WTC11 (cell line): ENCODE data around the gene RNF224. TPM values are rescaled to one million over a fixed set of nuclear protein-coding genes. Genes with fewer than 3 reads are reported as not detected.

ENCODE experiments used
- ATAC-seq: fragments of 200-7000 bp; cut with Tn5 transposase; 2 replicates; pipeline ENCODE4 v1.10.0; 2021; ENCODE audit warnings: mild to moderate bottlenecking, moderate library complexity
- CTCF ChIA-PET: fragments of 300-600 bp; sonication (Branson Sonifier 250); formaldehyde crosslinking; loops from one replicate; lab custom pipeline; 2021; ENCODE audit warnings: antibody characterized with exemption; lab: Charles Lee
- POLR2A ChIA-PET: fragments of 350-600 bp; sonication (Branson Sonifier 250); formaldehyde crosslinking; loops from one replicate; lab custom pipeline; 2021; ENCODE audit warnings: antibody characterized with exemption; lab: Charles Lee
- DNase-seq: peaks from one replicate; pipeline ENCODE4 v3.0.0; 2021; ENCODE audit warnings: low spot score
- H3K27ac Mint-ChIP-seq: 2 replicates; pipeline ENCODE4 v1.8.0; 2021; ENCODE audit warnings: mixed read lengths
- H3K27me3 Mint-ChIP-seq: 2 replicates; pipeline ENCODE4 v1.8.0; 2021; ENCODE audit warnings: low read depth, mild to moderate bottlenecking, moderate library complexity, mixed read lengths
- H3K36me3 Mint-ChIP-seq: 2 replicates; pipeline ENCODE4 v1.8.0; 2021; ENCODE audit warnings: mixed read lengths
- H3K4me1 Mint-ChIP-seq: 2 replicates; pipeline ENCODE4 v1.8.0; 2022; ENCODE audit warnings: mixed read lengths
- H3K4me3 Mint-ChIP-seq: 2 replicates; pipeline ENCODE4 v1.8.0; 2021; ENCODE audit warnings: mild to moderate bottlenecking, moderate library complexity, mixed read lengths
- H3K9me3 Mint-ChIP-seq: 2 replicates; pipeline ENCODE4 v1.8.0; 2021; ENCODE audit warnings: mixed read lengths
- ATF1 ChIP-seq: sonication (generic); formaldehyde crosslinking; IDR thresholded peaks from 2 replicates; pipeline ENCODE4 v1.8.1; 2023; ENCODE audit warnings: mild to moderate bottlenecking, moderate library complexity, missing genetic modification reagents
- CBFB ChIP-seq: sonication (generic); formaldehyde crosslinking; IDR thresholded peaks from 2 replicates; pipeline ENCODE4 v1.8.1; 2022; ENCODE audit warnings: mild to moderate bottlenecking, low read depth, missing genetic modification reagents
- GRHL2 ChIP-seq: fragments of 250-450 bp; sonication (Bioruptor Pico); IDR thresholded peaks from 2 replicates; pipeline ENCODE4 v1.8.0; 2022; ENCODE audit warnings: mild to moderate bottlenecking, moderate library complexity; ENCODE audit not compliant: insufficient replicate concordance, severe bottlenecking
- KAT7 ChIP-seq: sonication (generic); formaldehyde crosslinking; IDR thresholded peaks from 2 replicates; pipeline ENCODE4 v1.8.1; 2023; ENCODE audit warnings: missing genetic modification reagents, mild to moderate bottlenecking, borderline replicate concordance
- NFE2L1 ChIP-seq: sonication (generic); formaldehyde crosslinking; IDR thresholded peaks from 2 replicates; pipeline ENCODE4 v1.8.1; 2023; ENCODE audit warnings: missing genetic modification reagents
- NFYB ChIP-seq: sonication (generic); formaldehyde crosslinking; conservative IDR thresholded peaks from 2 replicates; pipeline ENCODE4 v1.8.0; 2022; ENCODE audit warnings: low read depth, missing genetic modification reagents
- NR2C2 ChIP-seq: sonication (generic); formaldehyde crosslinking; IDR thresholded peaks from 2 replicates; pipeline ENCODE4 v1.8.0; 2022; ENCODE audit warnings: mild to moderate bottlenecking, missing genetic modification reagents
- RELA ChIP-seq: sonication (generic); formaldehyde crosslinking; IDR thresholded peaks from 2 replicates; pipeline ENCODE4 v1.8.1; 2022; ENCODE audit warnings: missing genetic modification reagents, mild to moderate bottlenecking, borderline replicate concordance
- SMAD3 ChIP-seq: sonication (generic); formaldehyde crosslinking; IDR thresholded peaks from 2 replicates; pipeline ENCODE4 v1.8.0; 2022; ENCODE audit warnings: missing genetic modification reagents, mild to moderate bottlenecking, borderline replicate concordance
- SOX15 ChIP-seq: fragments of 250-450 bp; sonication (Bioruptor Pico); IDR thresholded peaks from 2 replicates; pipeline ENCODE4 v1.9.0; 2021; ENCODE audit warnings: mild to moderate bottlenecking
- ZBTB21 ChIP-seq: sonication (generic); formaldehyde crosslinking; IDR thresholded peaks from 2 replicates; pipeline ENCODE4 v1.8.1; 2023; ENCODE audit warnings: mild to moderate bottlenecking, missing genetic modification reagents, borderline replicate concordance
- ZNF232 ChIP-seq: sonication (generic); formaldehyde crosslinking; IDR thresholded peaks from 2 replicates; pipeline ENCODE4 v1.8.0; 2022; ENCODE audit warnings: mild to moderate bottlenecking, missing genetic modification reagents
- ZNF396 ChIP-seq: fragments of 250-450 bp; sonication (Bioruptor Pico); IDR thresholded peaks from 2 replicates; pipeline ENCODE4 v1.8.0; 2021; ENCODE audit warnings: mild to moderate bottlenecking, moderate library complexity, borderline replicate concordance
- total RNA-seq: library from RNA; stranded (reverse); gene quantifications from 3 replicates; pipeline ENCODE4 v1.2.3, GENCODE V29; 2021
- TF ChIP-seq, protein P1 (sequence below): fragments of 250-450 bp; sonication (Bioruptor Pico); IDR thresholded peaks from 2 replicates; pipeline ENCODE4 v2.1.2; 2022; ENCODE audit warnings: mild to moderate bottlenecking, moderate library complexity
- TF ChIP-seq, protein P2 (sequence below): sonication (generic); formaldehyde crosslinking; IDR thresholded peaks from 2 replicates; pipeline ENCODE4 v1.8.0; 2023; ENCODE audit warnings: missing genetic modification reagents
- TF ChIP-seq, protein P3 (sequence below): fragments of 200-600 bp; IDR thresholded peaks from 2 replicates; pipeline ENCODE4 v1.8.0; 2022; ENCODE audit warnings: antibody characterized with exemption
- TF ChIP-seq, protein P4 (sequence below): sonication (generic); formaldehyde crosslinking; IDR thresholded peaks from 2 replicates; pipeline ENCODE4 v1.8.0; 2023; ENCODE audit warnings: mild to moderate bottlenecking, missing genetic modification reagents
- TF ChIP-seq, protein P5 (sequence below): sonication (generic); formaldehyde crosslinking; IDR thresholded peaks from 2 replicates; pipeline ENCODE4 v1.8.1; 2023; ENCODE audit warnings: mild to moderate bottlenecking, missing genetic modification reagents, borderline replicate concordance

The RNF224 gene
- total RNA-seq, 1 experiment from 2014 or later = 0.59 TPM

DNA sequence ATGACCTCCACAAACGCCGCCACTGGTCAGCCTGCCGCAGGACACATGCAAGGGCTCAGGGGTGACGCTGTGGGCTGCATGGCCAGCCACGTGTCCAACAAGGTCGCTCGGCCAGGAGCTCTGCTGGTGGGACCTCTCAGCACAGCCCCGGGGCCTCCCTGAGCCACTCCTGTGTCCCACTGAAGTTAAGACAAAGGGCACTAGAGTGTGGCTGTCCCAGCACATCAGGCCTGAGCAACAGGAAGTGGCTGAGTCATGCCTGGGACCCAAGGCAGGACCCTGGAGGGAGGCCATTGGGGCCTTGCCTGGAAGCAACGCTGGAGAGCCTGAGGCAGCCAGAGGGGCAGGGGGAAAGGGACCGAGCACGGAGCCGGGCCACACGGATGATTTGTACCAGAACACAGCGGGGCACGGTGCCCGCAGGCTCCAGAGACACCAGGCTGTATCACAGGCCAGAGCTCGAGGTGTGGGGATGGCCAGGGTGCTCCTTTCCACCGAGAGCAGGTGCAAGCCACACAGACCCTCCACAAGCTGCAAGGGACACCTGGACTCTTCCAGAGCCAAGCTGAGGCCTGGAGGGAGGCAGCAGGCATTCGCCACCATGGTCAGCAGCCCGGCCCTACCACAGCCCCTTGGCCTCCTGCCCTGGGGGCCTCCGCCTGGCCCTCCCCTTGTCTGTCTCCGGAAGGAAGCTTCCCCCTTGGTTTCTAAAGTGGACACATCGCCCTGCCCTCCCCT is 48.9 kb upstream of the RNF224 start (continued):
- TF ChIP-seq, protein P1, sequence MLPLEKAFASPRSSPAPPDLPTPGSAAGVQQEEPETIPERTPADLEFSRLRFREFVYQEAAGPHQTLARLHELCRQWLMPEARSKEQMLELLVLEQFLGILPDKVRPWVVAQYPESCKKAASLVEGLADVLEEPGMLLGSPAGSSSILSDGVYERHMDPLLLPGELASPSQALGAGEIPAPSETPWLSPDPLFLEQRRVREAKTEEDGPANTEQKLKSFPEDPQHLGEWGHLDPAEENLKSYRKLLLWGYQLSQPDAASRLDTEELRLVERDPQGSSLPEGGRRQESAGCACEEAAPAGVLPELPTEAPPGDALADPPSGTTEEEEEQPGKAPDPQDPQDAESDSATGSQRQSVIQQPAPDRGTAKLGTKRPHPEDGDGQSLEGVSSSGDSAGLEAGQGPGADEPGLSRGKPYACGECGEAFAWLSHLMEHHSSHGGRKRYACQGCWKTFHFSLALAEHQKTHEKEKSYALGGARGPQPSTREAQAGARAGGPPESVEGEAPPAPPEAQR = no peak
- TF ChIP-seq ZBTB21 (CRISPR knock-in tag) (no peak), SMAD3 (CRISPR knock-in tag) (no peak), NFE2L1 (CRISPR knock-in tag) (no peak), ZNF232 (no peak)
- TF ChIP-seq, protein P2, sequence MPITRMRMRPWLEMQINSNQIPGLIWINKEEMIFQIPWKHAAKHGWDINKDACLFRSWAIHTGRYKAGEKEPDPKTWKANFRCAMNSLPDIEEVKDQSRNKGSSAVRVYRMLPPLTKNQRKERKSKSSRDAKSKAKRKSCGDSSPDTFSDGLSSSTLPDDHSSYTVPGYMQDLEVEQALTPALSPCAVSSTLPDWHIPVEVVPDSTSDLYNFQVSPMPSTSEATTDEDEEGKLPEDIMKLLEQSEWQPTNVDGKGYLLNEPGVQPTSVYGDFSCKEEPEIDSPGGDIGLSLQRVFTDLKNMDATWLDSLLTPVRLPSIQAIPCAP (CRISPR knock-in tag) = no peak

DNA sequence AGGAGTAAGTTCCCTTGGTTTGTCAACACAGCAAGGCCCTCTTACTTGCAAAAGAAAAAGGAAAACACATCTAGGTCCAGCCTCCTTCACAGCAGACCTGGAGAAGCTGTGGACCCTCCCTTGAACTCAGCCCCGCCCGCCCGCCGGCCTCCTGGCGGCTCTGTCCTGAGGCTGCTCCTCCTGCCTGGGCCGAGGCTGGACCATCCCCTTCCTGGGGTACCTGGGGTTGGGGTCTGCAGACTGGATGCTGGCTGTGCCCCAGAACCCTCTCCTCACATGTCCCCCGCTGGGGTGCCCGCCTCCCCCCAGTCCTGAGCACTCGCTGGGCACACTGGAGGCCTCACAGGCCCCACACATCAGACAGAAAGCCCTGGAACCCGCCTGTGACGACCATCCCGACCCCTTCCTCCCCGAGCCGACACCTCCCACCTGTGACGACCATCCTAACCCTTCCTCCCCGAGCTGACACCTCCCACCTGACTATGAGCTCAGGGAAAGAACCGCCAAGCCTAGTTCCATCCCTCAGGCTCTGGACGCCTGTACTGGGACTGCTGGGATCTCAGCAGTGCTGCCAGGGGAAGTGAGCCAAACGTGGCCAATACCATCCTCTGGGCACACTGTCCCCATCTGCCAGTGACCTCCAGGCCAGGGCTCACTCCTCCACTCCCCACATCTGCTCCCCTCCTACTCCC is 48.2 kb upstream of the RNF224 start:
- Mint-ChIP-seq H3K4me3 (no peak overlapping the region), H3K27ac (no peak overlapping the region), H3K9me3 (no peaks in the 10 kb centered on the region), H3K4me1 (no peaks in the 10 kb centered on the region), H3K36me3 (peaks cover 9% of the 10 kb centered on the region), H3K27me3 (no peaks in the 10 kb centered on the region; the same call in 1 of the 2 replicates)
- ATAC-seq = no peak
- DNase-seq = no peak
- ChIA-PET POLR2A (no interaction called here), CTCF (interaction anchor here (1.0 to 1.4 kb wide), 2 partner anchors 9 to 115 kb away, joined by 3 to 4 read pairs; partner anchors contain the start of gene LRRC26)
- TF ChIP-seq NR2C2 (CRISPR knock-in tag) = no peak

DNA sequence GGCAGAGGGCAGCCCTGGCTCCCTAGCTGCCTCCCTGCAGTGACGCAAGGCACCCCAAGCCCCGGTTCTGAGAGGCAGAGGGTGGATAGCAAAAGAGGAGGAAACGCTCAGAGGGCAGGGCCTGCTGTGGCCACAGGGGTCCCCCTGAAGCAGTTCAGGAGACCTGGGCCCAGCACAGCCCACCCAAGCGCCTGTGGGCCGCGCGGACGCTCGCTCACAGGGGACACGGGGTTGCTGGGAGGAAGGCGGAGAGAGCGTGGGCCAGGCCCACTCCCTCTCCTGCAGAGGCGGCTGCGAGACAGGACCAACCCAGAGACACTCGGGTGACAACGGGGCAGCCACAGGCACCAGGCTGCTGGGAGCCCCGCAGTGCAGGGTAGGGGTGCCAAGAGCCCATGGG is 47.5 kb upstream of the RNF224 start:
- no peak for TF ChIP-seq RELA
- no peaks in the 10 kb centered on the region; the same call in 1 of the 2 replicates for H3K27me3 Mint-ChIP-seq
- DNase-seq (no peak), ATAC-seq (no peak)
- no peaks in the 10 kb centered on the region for H3K4me1 Mint-ChIP-seq
- no peaks in the 10 kb centered on the region for H3K9me3 Mint-ChIP-seq
- no peak overlapping the region for H3K4me3 Mint-ChIP-seq
- CTCF ChIA-PET = interaction anchor here (1.4 kb wide), 1 partner anchor 116 kb away, joined by 3 read pairs; no protein-coding TSS in a partner anchor
- H3K27ac Mint-ChIP-seq = no peak overlapping the region
- POLR2A ChIA-PET = no interaction called here
- peaks cover 9% of the 10 kb centered on the region for H3K36me3 Mint-ChIP-seq

DNA sequence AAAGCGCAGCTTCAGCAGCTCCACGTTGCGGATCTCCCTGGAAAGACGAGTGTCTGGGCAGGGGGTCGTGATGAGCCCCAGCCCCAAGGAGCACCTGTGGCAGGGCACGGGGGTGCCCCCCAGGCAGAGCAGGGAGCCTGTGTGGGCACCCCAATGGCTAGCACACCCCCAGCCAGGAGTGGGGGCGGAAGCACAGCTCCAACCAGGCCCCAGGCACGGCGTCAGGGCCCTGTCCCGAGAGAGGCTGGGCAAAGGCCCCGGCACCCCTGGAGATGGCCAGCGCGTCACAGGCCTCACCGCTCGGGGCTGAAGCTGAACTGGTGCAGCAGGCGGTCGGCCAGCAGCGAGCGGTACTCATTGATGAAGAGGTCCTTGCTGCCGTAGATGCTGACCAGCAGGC is 46.8 kb upstream of the RNF224 start:
- CTCF ChIA-PET = interaction anchor here (0.8 to 1.2 kb wide), 2 partner anchors 56 to 151 kb away, joined by 3 to 7 read pairs; no protein-coding TSS in a partner anchor
- ATAC-seq (no peak), DNase-seq (no peak)
- Mint-ChIP-seq H3K36me3 (peaks cover 9% of the 10 kb centered on the region), H3K27me3 (no peaks in the 10 kb centered on the region; the same call in 1 of the 2 replicates), H3K9me3 (no peaks in the 10 kb centered on the region), H3K27ac (no peak overlapping the region), H3K4me3 (no peak overlapping the region), H3K4me1 (no peaks in the 10 kb centered on the region)
- POLR2A ChIA-PET = no interaction called here
- TF ChIP-seq, protein P3, sequence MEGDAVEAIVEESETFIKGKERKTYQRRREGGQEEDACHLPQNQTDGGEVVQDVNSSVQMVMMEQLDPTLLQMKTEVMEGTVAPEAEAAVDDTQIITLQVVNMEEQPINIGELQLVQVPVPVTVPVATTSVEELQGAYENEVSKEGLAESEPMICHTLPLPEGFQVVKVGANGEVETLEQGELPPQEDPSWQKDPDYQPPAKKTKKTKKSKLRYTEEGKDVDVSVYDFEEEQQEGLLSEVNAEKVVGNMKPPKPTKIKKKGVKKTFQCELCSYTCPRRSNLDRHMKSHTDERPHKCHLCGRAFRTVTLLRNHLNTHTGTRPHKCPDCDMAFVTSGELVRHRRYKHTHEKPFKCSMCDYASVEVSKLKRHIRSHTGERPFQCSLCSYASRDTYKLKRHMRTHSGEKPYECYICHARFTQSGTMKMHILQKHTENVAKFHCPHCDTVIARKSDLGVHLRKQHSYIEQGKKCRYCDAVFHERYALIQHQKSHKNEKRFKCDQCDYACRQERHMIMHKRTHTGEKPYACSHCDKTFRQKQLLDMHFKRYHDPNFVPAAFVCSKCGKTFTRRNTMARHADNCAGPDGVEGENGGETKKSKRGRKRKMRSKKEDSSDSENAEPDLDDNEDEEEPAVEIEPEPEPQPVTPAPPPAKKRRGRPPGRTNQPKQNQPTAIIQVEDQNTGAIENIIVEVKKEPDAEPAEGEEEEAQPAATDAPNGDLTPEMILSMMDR = no peak
- TF ChIP-seq KAT7 (CRISPR knock-in tag) (no peak), CBFB (no peak), SOX15 (CRISPR knock-in tag) (no peak), NFE2L1 (CRISPR knock-in tag) (no peak), NFYB (CRISPR knock-in tag) (no peak), ATF1 (CRISPR knock-in tag) (no peak), GRHL2 (CRISPR knock-in tag) (no peak), ZNF396 (CRISPR knock-in tag) (no peak)
- TF ChIP-seq, protein P4, sequence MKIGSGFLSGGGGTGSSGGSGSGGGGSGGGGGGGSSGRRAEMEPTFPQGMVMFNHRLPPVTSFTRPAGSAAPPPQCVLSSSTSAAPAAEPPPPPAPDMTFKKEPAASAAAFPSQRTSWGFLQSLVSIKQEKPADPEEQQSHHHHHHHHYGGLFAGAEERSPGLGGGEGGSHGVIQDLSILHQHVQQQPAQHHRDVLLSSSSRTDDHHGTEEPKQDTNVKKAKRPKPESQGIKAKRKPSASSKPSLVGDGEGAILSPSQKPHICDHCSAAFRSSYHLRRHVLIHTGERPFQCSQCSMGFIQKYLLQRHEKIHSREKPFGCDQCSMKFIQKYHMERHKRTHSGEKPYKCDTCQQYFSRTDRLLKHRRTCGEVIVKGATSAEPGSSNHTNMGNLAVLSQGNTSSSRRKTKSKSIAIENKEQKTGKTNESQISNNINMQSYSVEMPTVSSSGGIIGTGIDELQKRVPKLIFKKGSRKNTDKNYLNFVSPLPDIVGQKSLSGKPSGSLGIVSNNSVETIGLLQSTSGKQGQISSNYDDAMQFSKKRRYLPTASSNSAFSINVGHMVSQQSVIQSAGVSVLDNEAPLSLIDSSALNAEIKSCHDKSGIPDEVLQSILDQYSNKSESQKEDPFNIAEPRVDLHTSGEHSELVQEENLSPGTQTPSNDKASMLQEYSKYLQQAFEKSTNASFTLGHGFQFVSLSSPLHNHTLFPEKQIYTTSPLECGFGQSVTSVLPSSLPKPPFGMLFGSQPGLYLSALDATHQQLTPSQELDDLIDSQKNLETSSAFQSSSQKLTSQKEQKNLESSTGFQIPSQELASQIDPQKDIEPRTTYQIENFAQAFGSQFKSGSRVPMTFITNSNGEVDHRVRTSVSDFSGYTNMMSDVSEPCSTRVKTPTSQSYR (CRISPR knock-in tag) = no peak
- TF ChIP-seq, protein P5, sequence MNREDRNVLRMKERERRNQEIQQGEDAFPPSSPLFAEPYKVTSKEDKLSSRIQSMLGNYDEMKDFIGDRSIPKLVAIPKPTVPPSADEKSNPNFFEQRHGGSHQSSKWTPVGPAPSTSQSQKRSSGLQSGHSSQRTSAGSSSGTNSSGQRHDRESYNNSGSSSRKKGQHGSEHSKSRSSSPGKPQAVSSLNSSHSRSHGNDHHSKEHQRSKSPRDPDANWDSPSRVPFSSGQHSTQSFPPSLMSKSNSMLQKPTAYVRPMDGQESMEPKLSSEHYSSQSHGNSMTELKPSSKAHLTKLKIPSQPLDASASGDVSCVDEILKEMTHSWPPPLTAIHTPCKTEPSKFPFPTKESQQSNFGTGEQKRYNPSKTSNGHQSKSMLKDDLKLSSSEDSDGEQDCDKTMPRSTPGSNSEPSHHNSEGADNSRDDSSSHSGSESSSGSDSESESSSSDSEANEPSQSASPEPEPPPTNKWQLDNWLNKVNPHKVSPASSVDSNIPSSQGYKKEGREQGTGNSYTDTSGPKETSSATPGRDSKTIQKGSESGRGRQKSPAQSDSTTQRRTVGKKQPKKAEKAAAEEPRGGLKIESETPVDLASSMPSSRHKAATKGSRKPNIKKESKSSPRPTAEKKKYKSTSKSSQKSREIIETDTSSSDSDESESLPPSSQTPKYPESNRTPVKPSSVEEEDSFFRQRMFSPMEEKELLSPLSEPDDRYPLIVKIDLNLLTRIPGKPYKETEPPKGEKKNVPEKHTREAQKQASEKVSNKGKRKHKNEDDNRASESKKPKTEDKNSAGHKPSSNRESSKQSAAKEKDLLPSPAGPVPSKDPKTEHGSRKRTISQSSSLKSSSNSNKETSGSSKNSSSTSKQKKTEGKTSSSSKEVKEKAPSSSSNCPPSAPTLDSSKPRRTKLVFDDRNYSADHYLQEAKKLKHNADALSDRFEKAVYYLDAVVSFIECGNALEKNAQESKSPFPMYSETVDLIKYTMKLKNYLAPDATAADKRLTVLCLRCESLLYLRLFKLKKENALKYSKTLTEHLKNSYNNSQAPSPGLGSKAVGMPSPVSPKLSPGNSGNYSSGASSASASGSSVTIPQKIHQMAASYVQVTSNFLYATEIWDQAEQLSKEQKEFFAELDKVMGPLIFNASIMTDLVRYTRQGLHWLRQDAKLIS = no peak
